Lung (tissue), 12 donors: Measurements from ENCODE around the gene TPCN2. TPM values are rescaled to one million over a fixed set of nuclear protein-coding genes. Genes with fewer than 3 reads are reported as not detected.

Experiments
- ATAC-seq: fragments of 200-7000 bp; cut with Tn5 transposase; one replicate; pipeline ENCODE4 v1.9.1; 2020; ENCODE audit warnings: moderate number of reproducible peaks; ENCODE audit not compliant: insufficient read depth, low FRiP score
- DNase-seq, 3 donors: peaks; one replicate each; pipeline ENCODE4 v3.0.0-alpha.2; 2013 to 2017
- H3K27ac ChIP-seq, 2 donors: one replicate each; pipeline ENCODE4 v1.5.1; 2013; ENCODE audit warnings: mild to moderate bottlenecking in 2 of 2, moderate library complexity in 2 of 2, control low read depth in 1 of 2, inconsistent platforms in 1 of 2, low read depth in 1 of 2, low read length in 1 of 2
- H3K27me3 ChIP-seq, 3 donors: one replicate each; pipeline ENCODE4 v1.5.1; 2013; ENCODE audit warnings: low read length in 2 of 3; ENCODE audit not compliant: control insufficient read depth in 3 of 3, insufficient read depth in 3 of 3
- H3K36me3 ChIP-seq, 4 donors: one replicate each; pipeline ENCODE4 v1.5.1; 2013; ENCODE audit warnings: low read length in 4 of 4, mild to moderate bottlenecking in 1 of 4, moderate library complexity in 1 of 4; ENCODE audit not compliant: control insufficient read depth in 4 of 4, insufficient read depth in 4 of 4
- H3K4me1 ChIP-seq, 5 donors: one replicate each; pipeline ENCODE4 v1.5.1; 2013; ENCODE audit warnings: low read length in 5 of 5, mild to moderate bottlenecking in 2 of 5, moderate library complexity in 1 of 5; ENCODE audit not compliant: control insufficient read depth in 5 of 5, insufficient read depth in 5 of 5
- H3K4me3 ChIP-seq: one replicate; pipeline ENCODE4 v1.5.1; 2013; ENCODE audit warnings: mild to moderate bottlenecking, control low read depth, moderate library complexity
- H3K9ac ChIP-seq, 2 donors: one replicate each; pipeline ENCODE4 v1.5.1; 2013; ENCODE audit warnings: low read length in 2 of 2, control low read depth in 1 of 2; ENCODE audit not compliant: insufficient read depth in 1 of 2
- H3K9me3 ChIP-seq, 4 donors: one replicate each; pipeline ENCODE4 v1.5.1; 2013; ENCODE audit warnings: low read length in 3 of 4, mild to moderate bottlenecking in 1 of 4, moderate library complexity in 1 of 4; ENCODE audit not compliant: control insufficient read depth in 4 of 4, insufficient read depth in 3 of 4
- WGBS, 2 donors: extraction: QIAGEN DNeasy Blood & Tissue Kit; methylation state at CpG; one replicate each; pipeline ENCODE4 v1.1.7; 2013; 5-methylcytosine and 5-hydroxymethylcytosine counted together
- polyA plus RNA-seq, 2 donors: library from polyadenylated mRNA; stranded (reverse); fragments of 200-250 nt; gene quantifications; one replicate each; pipeline ENCODE4 v1.2.1, GENCODE V29; 2013
- total RNA-seq, 2 donors: library from RNA; depleted of rRNA in 1 of 2; stranded (reverse); fragments of >200 nt in 1 of 2; gene quantifications; one replicate each; pipeline ENCODE4 v1.2.1, GENCODE V29; 2014 to 2021
- TF ChIP-seq, protein P1 (sequence below): IDR thresholded peaks from 2 replicates; pipeline ENCODE4 v1.5.1; 2012; ENCODE audit warnings: mild to moderate bottlenecking; ENCODE audit errors: control extremely low read depth, extremely low read depth
- donor health status: control.
- donor health status: control.
- donor health status: Bipolar disorder and iron deficiency.
- donor health status: healthy.
- donor health status: DM: yes; HTN: yes; CAD: no.

TPCN2 gene
- total and polyA plus RNA-seq, 4 donors, result 10.0 to 25.0 (median 14.5) TPM

DNA sequence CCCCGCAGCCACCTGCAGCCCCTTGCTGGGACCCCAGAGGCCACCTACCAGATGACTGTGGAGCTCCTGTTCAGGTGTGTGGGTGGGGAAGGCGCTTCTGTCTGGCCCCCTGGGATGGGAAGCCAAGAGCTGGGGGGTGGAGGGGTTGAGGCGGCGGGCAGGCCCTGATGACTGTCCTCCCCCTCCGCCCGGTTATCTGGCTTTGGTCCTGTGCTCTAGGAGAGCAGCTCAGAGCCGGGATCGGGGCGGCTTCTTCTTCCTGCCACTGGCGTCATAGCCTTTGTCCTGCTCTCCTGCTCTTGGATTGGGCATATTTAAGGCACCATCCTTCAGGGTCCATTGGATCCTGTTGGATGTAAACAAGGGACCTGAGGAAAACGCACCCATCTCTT lies 38.4 kb downstream of the TPCN2 start:
- Histone ChIP-seq H3K9ac (no peak overlapping the region), H3K4me1 (peaks cover 0 to 1% (median 0%) of the 10 kb centered on the region in 5 donors), H3K27me3 (no peaks in the 10 kb centered on the region), H3K9me3 (peaks cover 0 to 1% (median 0%) of the 10 kb centered on the region in 4 donors), H3K4me3 (no peak overlapping the region), H3K36me3 (peaks cover 0 to 28% (median 10%) of the 10 kb centered on the region in 4 donors), H3K27ac (no peak overlapping the region)
- DNase-seq (no peak), ATAC-seq (no peak)
- 74 to 87% methylated on average over 11 of the region's 11 CpGs for WGBS, 2 donors
- TF ChIP-seq, protein P1, sequence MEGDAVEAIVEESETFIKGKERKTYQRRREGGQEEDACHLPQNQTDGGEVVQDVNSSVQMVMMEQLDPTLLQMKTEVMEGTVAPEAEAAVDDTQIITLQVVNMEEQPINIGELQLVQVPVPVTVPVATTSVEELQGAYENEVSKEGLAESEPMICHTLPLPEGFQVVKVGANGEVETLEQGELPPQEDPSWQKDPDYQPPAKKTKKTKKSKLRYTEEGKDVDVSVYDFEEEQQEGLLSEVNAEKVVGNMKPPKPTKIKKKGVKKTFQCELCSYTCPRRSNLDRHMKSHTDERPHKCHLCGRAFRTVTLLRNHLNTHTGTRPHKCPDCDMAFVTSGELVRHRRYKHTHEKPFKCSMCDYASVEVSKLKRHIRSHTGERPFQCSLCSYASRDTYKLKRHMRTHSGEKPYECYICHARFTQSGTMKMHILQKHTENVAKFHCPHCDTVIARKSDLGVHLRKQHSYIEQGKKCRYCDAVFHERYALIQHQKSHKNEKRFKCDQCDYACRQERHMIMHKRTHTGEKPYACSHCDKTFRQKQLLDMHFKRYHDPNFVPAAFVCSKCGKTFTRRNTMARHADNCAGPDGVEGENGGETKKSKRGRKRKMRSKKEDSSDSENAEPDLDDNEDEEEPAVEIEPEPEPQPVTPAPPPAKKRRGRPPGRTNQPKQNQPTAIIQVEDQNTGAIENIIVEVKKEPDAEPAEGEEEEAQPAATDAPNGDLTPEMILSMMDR, result no peak

DNA sequence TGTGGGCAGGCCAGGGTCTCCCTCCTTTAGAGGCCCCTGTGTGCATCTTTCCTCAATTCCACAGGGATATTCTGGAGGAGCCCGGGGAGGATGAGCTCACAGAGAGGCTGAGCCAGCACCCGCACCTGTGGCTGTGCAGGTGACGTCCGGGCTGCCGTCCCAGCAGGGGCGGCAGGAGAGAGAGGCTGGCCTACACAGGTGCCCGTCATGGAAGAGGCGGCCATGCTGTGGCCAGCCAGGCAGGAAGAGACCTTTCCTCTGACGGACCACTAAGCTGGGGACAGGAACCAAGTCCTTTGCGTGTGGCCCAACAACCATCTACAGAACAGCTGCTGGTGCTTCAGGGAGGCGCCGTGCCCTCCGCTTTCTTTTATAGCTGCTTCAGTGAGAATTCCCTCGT lies 39.1 kb downstream of the TPCN2 start:
- H3K36me3 ChIP-seq, result peaks cover 0 to 27% (median 9%) of the 10 kb centered on the region in 4 donors
- H3K9ac ChIP-seq, result no peak overlapping the region
- DNase-seq (no peak), ATAC-seq (no peak)
- TF ChIP-seq, protein P1, result no peak
- H3K4me1 ChIP-seq, result peaks cover 0 to 1% (median 0%) of the 10 kb centered on the region in 5 donors
- peaks cover 0 to 1% (median 0%) of the 10 kb centered on the region in 4 donors for H3K9me3 ChIP-seq
- peak overlapping the region in 1 of 2 donors; percentile 38 for H3K27ac ChIP-seq
- no peaks in the 10 kb centered on the region for H3K27me3 ChIP-seq
- 87 to 90% methylated on average over 14 of the region's 14 CpGs for WGBS, 2 donors
- no peak overlapping the region for H3K4me3 ChIP-seq

DNA sequence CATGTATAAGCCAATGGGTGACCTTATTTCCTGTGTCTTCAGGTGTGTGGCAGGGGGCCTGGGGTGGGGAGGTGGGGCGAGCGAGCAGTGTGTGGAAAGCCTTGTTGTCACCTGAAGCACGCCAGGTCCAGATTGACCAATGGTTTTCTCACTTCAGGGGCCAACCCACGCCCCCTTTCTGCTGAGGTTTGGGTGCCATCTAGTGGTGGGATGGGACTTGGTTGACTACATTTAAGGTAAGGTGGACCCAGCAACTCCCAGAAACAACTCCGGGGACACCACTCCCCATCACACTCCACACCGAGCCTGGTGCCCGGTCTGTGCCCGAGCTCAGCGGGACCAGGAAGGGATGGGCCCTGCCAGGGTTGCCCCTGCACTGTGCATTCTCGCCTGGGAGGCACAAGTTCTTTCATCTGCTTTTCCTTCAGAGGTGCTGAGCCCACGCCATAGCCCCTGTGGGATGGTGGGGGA lies 40.0 kb downstream of the TPCN2 start:
- TF ChIP-seq, protein P1, result peak; percentile 56

DNA sequence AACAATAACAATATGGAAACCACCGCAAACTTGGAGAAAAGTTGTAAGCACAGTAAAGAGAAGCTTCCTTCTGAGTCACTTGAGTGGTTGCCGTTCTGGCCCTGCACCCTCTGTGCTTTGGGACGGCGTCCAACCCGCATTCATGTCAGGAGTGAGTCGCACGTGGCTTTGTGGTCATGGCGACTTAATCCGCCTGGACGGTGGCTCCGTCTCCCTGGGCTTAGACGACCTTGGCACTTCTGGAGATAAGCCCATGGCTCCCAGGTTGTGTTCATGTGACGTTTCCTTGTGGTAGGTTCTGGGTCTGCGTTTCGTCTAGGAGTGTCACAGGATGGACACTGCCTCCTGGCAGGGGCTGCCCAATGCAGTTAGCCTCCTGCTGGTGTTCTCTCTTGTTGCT lies 40.5 kb downstream of the TPCN2 start:
- Histone ChIP-seq H3K4me3 (no peak overlapping the region), H3K27ac (no peak overlapping the region), H3K9ac (no peak overlapping the region), H3K36me3 (peaks cover 0 to 20% (median 9%) of the 10 kb centered on the region in 4 donors), H3K27me3 (no peaks in the 10 kb centered on the region), H3K4me1 (peaks cover 0 to 1% (median 0%) of the 10 kb centered on the region in 5 donors), H3K9me3 (no peaks in the 10 kb centered on the region)
- TF ChIP-seq, protein P1, result no peak
- DNase-seq (no peak), ATAC-seq (no peak)
- 65 to 68% methylated on average over 15 of the region's 15 CpGs for whole genome bisulfite sequencing, 2 donors

More for the DNA sequence above, 40.0 kb downstream of the TPCN2 start:
- H3K4me1 ChIP-seq, result peaks cover 0 to 1% (median 0%) of the 10 kb centered on the region in 5 donors
- H3K36me3 ChIP-seq, result peaks cover 0 to 23% (median 9%) of the 10 kb centered on the region in 4 donors
- peak; percentile 76 for ATAC-seq
- H3K4me3 ChIP-seq, result no peak overlapping the region
- H3K27me3 ChIP-seq, result no peaks in the 10 kb centered on the region
- no peak overlapping the region for H3K27ac ChIP-seq
- DNase-seq, result peak; percentile 74 to 82 (median 81)
- peaks cover 0 to under 1% (median 0%) of the 10 kb centered on the region in 4 donors for H3K9me3 ChIP-seq
- H3K9ac ChIP-seq, result no peak overlapping the region
- WGBS, 2 donors, result 46% methylated on average over 11 of the region's 11 CpGs
